GM12891 (cell line): ENCODE data around the gene CDHR3.

Source experiments
- POLR2A ChIP-seq: IDR thresholded peaks from 2 replicates; pipeline ENCODE4 v1.6.1; 2011; ENCODE audit warnings: low read depth, low read length, control low read depth
- POLR2AphosphoS5 ChIP-seq: IDR thresholded peaks from 2 replicates; pipeline ENCODE4 v1.6.1; 2011; ENCODE audit warnings: low read depth, low read length, control low read depth

- TF ChIP-seq POLR2A (no peak), POLR2AphosphoS5 (no peak)
Measured at GRCh38 chr7:106072715-106073091, 109.6 kb downstream of the CDHR3 start.
